ENCODE results near the gene PLEKHM3. TPM values are rescaled to one million over a fixed set of nuclear protein-coding genes. Genes with fewer than 3 reads are reported as not detected.
A peak's percentile ranks its signal among the peaks of the same experiment; 100 is the strongest.

Gene PLEKHM3
- total and polyA plus RNA-seq, 2 of the 4 experiments (the other 2 are of a cell fraction): 2.4 to 11.3 TPM

DNA sequence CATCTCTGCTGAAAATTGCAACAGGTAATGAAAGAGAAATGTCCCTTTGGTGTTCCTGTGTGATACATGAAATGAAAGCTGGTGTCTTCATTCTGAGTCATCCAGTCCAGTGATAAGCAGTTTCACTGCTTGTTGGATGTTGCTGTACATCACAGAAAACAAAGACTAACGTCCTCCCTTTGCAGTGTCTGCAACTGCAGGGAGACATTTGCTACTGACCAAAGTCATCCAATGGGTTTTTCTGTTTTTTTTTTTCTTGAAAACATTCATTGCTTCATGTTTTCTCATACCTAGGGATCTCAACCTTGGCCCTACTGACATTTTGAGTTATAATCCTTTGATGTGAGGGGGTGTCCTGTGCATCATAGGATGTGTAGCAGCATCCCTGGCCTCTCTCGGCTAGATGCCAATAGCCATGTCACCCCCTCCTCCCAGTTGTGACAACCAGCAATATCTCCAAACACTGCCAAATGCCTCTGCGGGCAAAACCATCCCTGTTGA lies 192.0 kb downstream of the PLEKHM3 start:
- H3K4ac ChIP-seq (ENCODE audit: low read depth, low read length): no peak overlapping the region
- no peak overlapping the region for H2BK15ac ChIP-seq (ENCODE audit: low read depth, low read length)
- H3K27me3 ChIP-seq (ENCODE audit: control insufficient read depth, insufficient read depth, low read length): no peaks in the 10 kb centered on the region
- no peak overlapping the region for H2BK20ac ChIP-seq (ENCODE audit: low read depth, low read length)
- H4K20me1 ChIP-seq (ENCODE audit: insufficient read depth, low read length): no peaks in the 10 kb centered on the region
- peaks cover 6% of the 10 kb centered on the region; the same call in 1 of the 2 replicates for H3K4me1 ChIP-seq (ENCODE audit: control insufficient read depth, insufficient read depth, low read length)
- no peak overlapping the region for H3K14ac ChIP-seq (replicated peaks; ENCODE audit: low read depth, low read length)
- no peaks in the 10 kb centered on the region; the same call in 1 of the 2 replicates for H3K9me1 ChIP-seq (ENCODE audit: insufficient read depth, low read length)
- no peak overlapping the region for H3K9ac ChIP-seq (ENCODE audit: low read depth, low read length)
- no TSS peak for BruUV-seq (replicated peaks)
- no peaks in the 10 kb centered on the region for H3K36me3 ChIP-seq (ENCODE audit: control insufficient read depth, insufficient read depth, low read length)
- CTCF ChIA-PET: no interaction called here
- no peak overlapping the region for H2AK9ac ChIP-seq (replicated peaks; ENCODE audit: low read depth, low read length, poor library complexity)
- H4K8ac ChIP-seq (ENCODE audit: low read depth in 2 of 2, low read length in 2 of 2): no peak overlapping the region
- no peak overlapping the region for H2BK120ac ChIP-seq (ENCODE audit: low read depth, low read length)
- no peaks in the 10 kb centered on the region for H3K9me3 ChIP-seq (ENCODE audit: control insufficient read depth, insufficient read depth, low read length)
- no peak overlapping the region for H3K4me3 ChIP-seq (ENCODE audit: insufficient read depth, low read depth, low read length)
- in situ Hi-C loops (cut with MboI; ENCODE audit: low sequenced_read_pairs): no loop called here
- dilution Hi-C loops (cut with HindIII; ENCODE audit: low sequenced_read_pairs, unreplicated experiment): no loop called here
- H2AK5ac ChIP-seq (ENCODE audit: low read depth, low read length): no peak overlapping the region
- POLR2A ChIA-PET (ENCODE audit: unreplicated experiment): no interaction called here
- intact Hi-C loops (cut with micrococcal nuclease): no loop called here
- no peak overlapping the region for H3K56ac ChIP-seq (ENCODE audit: extremely low read depth, insufficient read depth, low read length)
- ATAC-seq (ENCODE audit: low read depth) (no peak), DNase-seq (peak; percentile 24)
- no peaks in the 10 kb centered on the region for H3K79me1 ChIP-seq (ENCODE audit: low read depth in 1 of 2, low read length in 2 of 2)
- H3K18ac ChIP-seq (ENCODE audit: low read depth, low read length): no peak overlapping the region
- no peak overlapping the region for H3K27ac ChIP-seq (ENCODE audit: insufficient read depth, low read length)
- no peak overlapping the region for H3K4me2 ChIP-seq (ENCODE audit: low read depth, low read length)
- no peak overlapping the region for H2BK5ac ChIP-seq (ENCODE audit: low read depth, low read length, poor library complexity, severe bottlenecking)
- H2AFZ ChIP-seq (replicated peaks; ENCODE audit: low read length, poor library complexity): no peak overlapping the region
- no CpG with 5 or more reads among the region's 3 CpGs for WGBS, 2 experiments (ENCODE audit: extremely low coverage in 2 of 2, insufficient read length in 1 of 2)
- TF ChIP-seq SMC3 (IDR thresholded peaks at IDR 0.05; ENCODE audit: low read depth, low read length): no peak
- no peak for TF ChIP-seq CTCF (conservative IDR thresholded peaks at IDR 0.05; ENCODE audit: low read depth, low read length)
- no peak for TF ChIP-seq POLR2A (IDR thresholded peaks at IDR 0.05; ENCODE audit: low read depth, low read length)
- TF ChIP-seq CEBPB (IDR thresholded peaks at IDR 0.05; ENCODE audit: low read depth, low read length): no peak
- TF ChIP-seq, protein P1, sequence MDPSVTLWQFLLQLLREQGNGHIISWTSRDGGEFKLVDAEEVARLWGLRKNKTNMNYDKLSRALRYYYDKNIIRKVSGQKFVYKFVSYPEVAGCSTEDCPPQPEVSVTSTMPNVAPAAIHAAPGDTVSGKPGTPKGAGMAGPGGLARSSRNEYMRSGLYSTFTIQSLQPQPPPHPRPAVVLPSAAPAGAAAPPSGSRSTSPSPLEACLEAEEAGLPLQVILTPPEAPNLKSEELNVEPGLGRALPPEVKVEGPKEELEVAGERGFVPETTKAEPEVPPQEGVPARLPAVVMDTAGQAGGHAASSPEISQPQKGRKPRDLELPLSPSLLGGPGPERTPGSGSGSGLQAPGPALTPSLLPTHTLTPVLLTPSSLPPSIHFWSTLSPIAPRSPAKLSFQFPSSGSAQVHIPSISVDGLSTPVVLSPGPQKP (IDR thresholded peaks at IDR 0.05; ENCODE audit: borderline replicate concordance, low read depth, low read length): no peak
- TF ChIP-seq, protein P2, sequence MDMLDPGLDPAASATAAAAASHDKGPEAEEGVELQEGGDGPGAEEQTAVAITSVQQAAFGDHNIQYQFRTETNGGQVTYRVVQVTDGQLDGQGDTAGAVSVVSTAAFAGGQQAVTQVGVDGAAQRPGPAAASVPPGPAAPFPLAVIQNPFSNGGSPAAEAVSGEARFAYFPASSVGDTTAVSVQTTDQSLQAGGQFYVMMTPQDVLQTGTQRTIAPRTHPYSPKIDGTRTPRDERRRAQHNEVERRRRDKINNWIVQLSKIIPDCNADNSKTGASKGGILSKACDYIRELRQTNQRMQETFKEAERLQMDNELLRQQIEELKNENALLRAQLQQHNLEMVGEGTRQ (IDR thresholded peaks at IDR 0.05; ENCODE audit: low read depth, low read length): no peak
- no peak for TF ChIP-seq FOS (IDR thresholded peaks at IDR 0.05; ENCODE audit: low read depth, low read length)
- no peak for TF ChIP-seq NFE2L2 (IDR thresholded peaks at IDR 0.05; ENCODE audit: low read depth, low read length)
- H4K5ac ChIP-seq (ENCODE audit: low read depth, low read length): no peak overlapping the region
- H4K91ac ChIP-seq (ENCODE audit: insufficient read depth, low read depth, low read length): no peak overlapping the region
- no peak overlapping the region for H3K23ac ChIP-seq (ENCODE audit: low read depth, low read length)

All from IMR-90 (cell line).